ENCODE results near the gene ABCC6.
"Not testable (repeated sequence)": the region's sequence is repeated elsewhere in the genome, so short reads cannot be mapped to it uniquely, and the experiment has no call there.

GRCh38 chr16:16211404-16211803 is 11.9 kb downstream of the ABCC6 start:
- not testable (repeated sequence) for TF ChIP-seq POLR2A, POLR2AphosphoS5 (IDR thresholded peaks at IDR 0.05; ENCODE audit: low read depth, low read length)
